ENCODE measurements around the gene CEACAM6.
A peak's percentile ranks its signal among the peaks of the same experiment; 100 is the strongest.

Gene CEACAM6

GRCh38 chr19:41784312-41784711 is 29.0 kb downstream of the CEACAM6 start:
- TF ChIP-seq CTCF (IDR thresholded peaks at IDR 0.05) = no peak

GRCh38 chr19:41784743-41785142 is 29.4 kb downstream of the CEACAM6 start:
- no peak for TF ChIP-seq CTCF (IDR thresholded peaks at IDR 0.05)

GRCh38 chr19:41785653-41786052 is 30.3 kb downstream of the CEACAM6 start:
- peak; percentile 62 for TF ChIP-seq CTCF (IDR thresholded peaks at IDR 0.05)

GRCh38 chr19:41787055-41787454 is 31.7 kb downstream of the CEACAM6 start:
- TF ChIP-seq CTCF (IDR thresholded peaks at IDR 0.05) = no peak

- peak; percentile 70 for TF ChIP-seq CTCF (IDR thresholded peaks at IDR 0.05)
These were observed 37.4 kb downstream of the CEACAM6 start for GRCh38 chr19:41792513-41793413.

GRCh38 chr19:41793414-41793727 is 38.0 kb downstream of the CEACAM6 start:
- TF ChIP-seq CTCF (IDR thresholded peaks at IDR 0.05) = no peak

GRCh38 chr19:41795031-41795461 is 39.7 kb downstream of the CEACAM6 start:
- TF ChIP-seq CTCF (IDR thresholded peaks at IDR 0.05) = peak; percentile 74
